ENCODE data around the gene PPP1R12C.

DNA sequence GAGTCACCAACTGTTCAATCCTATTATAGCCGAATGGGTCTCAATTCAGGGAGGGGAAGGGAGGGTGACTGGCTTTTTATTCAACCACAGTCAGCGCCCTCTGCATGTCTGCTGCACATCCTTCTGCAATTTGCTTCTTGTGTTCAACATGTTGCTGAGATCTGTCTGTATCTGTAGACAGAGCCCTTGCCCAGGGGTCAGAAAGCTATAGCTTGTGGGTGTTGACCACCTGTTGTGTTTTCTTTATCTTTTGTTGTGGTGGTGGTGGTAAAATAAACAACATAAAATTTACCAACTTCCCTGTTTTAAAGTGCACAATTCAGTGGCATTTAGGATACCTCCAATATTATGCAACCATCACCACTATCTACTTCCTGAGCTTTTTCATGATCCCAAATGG lies 12.2 kb downstream of the PPP1R12C start:
- no peak for TF ChIP-seq ZNF532 (CRISPR knock-in tag; IDR thresholded peaks at IDR 0.05; ENCODE audit: borderline replicate concordance)
- TF ChIP-seq NR2C2 (CRISPR knock-in tag; IDR thresholded peaks at IDR 0.05), result no peak
- TF ChIP-seq, protein P1, sequence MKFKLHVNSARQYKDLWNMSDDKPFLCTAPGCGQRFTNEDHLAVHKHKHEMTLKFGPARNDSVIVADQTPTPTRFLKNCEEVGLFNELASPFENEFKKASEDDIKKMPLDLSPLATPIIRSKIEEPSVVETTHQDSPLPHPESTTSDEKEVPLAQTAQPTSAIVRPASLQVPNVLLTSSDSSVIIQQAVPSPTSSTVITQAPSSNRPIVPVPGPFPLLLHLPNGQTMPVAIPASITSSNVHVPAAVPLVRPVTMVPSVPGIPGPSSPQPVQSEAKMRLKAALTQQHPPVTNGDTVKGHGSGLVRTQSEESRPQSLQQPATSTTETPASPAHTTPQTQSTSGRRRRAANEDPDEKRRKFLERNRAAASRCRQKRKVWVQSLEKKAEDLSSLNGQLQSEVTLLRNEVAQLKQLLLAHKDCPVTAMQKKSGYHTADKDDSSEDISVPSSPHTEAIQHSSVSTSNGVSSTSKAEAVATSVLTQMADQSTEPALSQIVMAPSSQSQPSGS (CRISPR knock-in tag; IDR thresholded peaks at IDR 0.05; ENCODE audit: borderline replicate concordance, low read depth), result no peak

All from WTC11 (cell line).